Uterus (tissue), 4 donors: ENCODE data around the gene RMND1. TPM values are rescaled to one million over a fixed set of nuclear protein-coding genes. Genes with fewer than 3 reads are reported as not detected.

Experiments
- DNase-seq, 2 donors: peaks; one replicate each; pipeline ENCODE4 v3.0.0-alpha.2; 2019 to 2020
- H3K27ac ChIP-seq, 2 donors: fragments of 200-600 bp; sonication (generic); 1 replicate in 1 of 2; 2 replicates in 1 of 2; pipeline ENCODE4 v1.5.1; 2016 to 2018
- H3K27me3 ChIP-seq, 2 donors: fragments of 200-600 bp; sonication (generic); one replicate each; pipeline ENCODE4 v1.5.1; 2018 to 2019; ENCODE audit warnings: control low read depth in 1 of 2
- H3K36me3 ChIP-seq, 2 donors: fragments of 200-600 bp; sonication (generic); one replicate each; pipeline ENCODE4 v1.5.1; 2019; ENCODE audit warnings: control low read depth in 1 of 2
- H3K4me1 ChIP-seq, 2 donors: fragments of 200-600 bp; sonication (generic); one replicate each; pipeline ENCODE4 v1.5.1; 2018 to 2019; ENCODE audit warnings: control low read depth in 1 of 2
- H3K4me3 ChIP-seq, 2 donors: fragments of 200-600 bp; sonication (generic); 1 replicate in 1 of 2; 2 replicates in 1 of 2; pipeline ENCODE4 v1.5.1; 2018 to 2019; ENCODE audit warnings: mild to moderate bottlenecking in 1 of 2
- H3K9me3 ChIP-seq, 2 donors: fragments of 200-600 bp; sonication (generic); one replicate each; pipeline ENCODE4 v1.5.1; 2019; ENCODE audit warnings: control low read depth in 1 of 2
- POLR2A ChIP-seq, 2 donors: fragments of 450-650 bp; IDR thresholded peaks; one replicate each; pipeline ENCODE4 v1.6.1; 2016; ENCODE audit warnings: antibody characterized with exemption in 2 of 2, mild to moderate bottlenecking in 1 of 2, moderate library complexity in 1 of 2
- intact Hi-C: fragments of 100-400 bp; cut with DNase I; formaldehyde crosslinking; loops from one replicate; pipeline ENCODE4 v1.15.1; 2023; ENCODE audit warnings: low total_unique reads
- total RNA-seq, 4 donors: library from RNA; depleted of rRNA in 3 of 4; stranded (reverse); fragments of >200 nt in 3 of 4; gene quantifications; one replicate each; pipeline versions ENCODE4 v1.1.0 to v1.2.4, GENCODE V29; 2014 to 2023
- TF ChIP-seq, protein P1 (sequence below), 4 experiments: fragments of 200-600 bp in 2 of 4; fragments of 450-650 bp in 2 of 4; sonication (generic) in 2 of 4; IDR thresholded peaks; one replicate each; pipeline ENCODE4 v1.5.1; 2016 to 2019; ENCODE audit warnings: antibody characterized with exemption in 4 of 4, mild to moderate bottlenecking in 2 of 4, moderate library complexity in 1 of 4
- donor health status: DM: yes; HTN: yes; CAD: no.

Gene RMND1
- total RNA-seq, 4 donors from 2014 or later = 4.1 to 48.8 (median 21.1) TPM

DNA sequence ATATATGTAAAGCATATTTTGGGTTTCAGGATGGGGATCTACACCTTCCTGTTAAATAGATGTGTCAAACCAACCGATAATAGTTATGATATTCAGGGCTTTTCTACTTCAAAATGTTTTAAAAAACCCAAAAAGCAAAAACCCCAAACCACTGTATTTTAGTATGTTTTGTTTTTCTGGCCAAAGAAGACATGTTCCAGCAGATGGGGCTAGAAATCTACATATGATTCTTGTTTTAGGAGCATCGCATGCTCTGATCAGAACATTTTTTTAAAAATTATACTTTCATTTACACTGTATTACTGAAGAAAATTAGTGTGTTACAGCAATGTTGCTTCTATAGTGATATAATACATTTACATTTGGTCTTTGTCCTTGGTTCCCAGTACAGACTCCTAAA, 11.0 kb downstream of the RMND1 start:
- intact Hi-C loops = no loop called here
- no peak for TF ChIP-seq POLR2A (IDR thresholded peaks at IDR 0.05)
- TF ChIP-seq, protein P1, sequence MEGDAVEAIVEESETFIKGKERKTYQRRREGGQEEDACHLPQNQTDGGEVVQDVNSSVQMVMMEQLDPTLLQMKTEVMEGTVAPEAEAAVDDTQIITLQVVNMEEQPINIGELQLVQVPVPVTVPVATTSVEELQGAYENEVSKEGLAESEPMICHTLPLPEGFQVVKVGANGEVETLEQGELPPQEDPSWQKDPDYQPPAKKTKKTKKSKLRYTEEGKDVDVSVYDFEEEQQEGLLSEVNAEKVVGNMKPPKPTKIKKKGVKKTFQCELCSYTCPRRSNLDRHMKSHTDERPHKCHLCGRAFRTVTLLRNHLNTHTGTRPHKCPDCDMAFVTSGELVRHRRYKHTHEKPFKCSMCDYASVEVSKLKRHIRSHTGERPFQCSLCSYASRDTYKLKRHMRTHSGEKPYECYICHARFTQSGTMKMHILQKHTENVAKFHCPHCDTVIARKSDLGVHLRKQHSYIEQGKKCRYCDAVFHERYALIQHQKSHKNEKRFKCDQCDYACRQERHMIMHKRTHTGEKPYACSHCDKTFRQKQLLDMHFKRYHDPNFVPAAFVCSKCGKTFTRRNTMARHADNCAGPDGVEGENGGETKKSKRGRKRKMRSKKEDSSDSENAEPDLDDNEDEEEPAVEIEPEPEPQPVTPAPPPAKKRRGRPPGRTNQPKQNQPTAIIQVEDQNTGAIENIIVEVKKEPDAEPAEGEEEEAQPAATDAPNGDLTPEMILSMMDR (IDR thresholded peaks at IDR 0.05) = peak; percentile 49 to 72 (median 52)
- Histone ChIP-seq H3K36me3 (no peaks in the 10 kb centered on the region), H3K4me1 (peaks cover 4 to 7% of the 10 kb centered on the region in 2 donors), H3K27me3 (no peaks in the 10 kb centered on the region), H3K4me3 (no peak overlapping the region), H3K27ac (peak overlapping the region; percentile 31 to 63), H3K9me3 (no peaks in the 10 kb centered on the region)
- no peak for DNase-seq

DNA sequence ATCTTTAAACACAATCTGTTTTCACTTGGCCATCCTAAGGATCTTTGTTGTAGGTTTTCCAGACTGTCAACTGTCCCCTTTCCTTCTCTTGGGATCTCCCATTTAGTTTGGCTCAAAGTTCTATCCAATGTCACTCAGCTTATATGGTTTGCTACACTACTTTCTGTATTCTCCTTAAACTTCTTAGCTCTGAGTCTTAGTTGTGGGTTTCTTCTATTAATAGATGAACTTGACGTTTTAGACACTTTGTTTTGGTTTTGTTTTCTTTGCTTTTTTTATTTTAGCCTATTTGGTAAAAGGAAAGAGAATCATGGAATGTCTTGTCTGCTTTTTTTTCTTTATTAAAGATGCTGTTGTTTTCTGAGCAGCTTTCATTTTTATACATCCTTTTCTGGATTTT, 11.4 kb downstream of the RMND1 start:
- intact Hi-C loops = no loop called here
- no peaks in the 10 kb centered on the region for H3K36me3 ChIP-seq
- no peaks in the 10 kb centered on the region for H3K27me3 ChIP-seq
- no peak for DNase-seq
- H3K9me3 ChIP-seq = no peaks in the 10 kb centered on the region
- TF ChIP-seq, protein P1 (IDR thresholded peaks at IDR 0.05) = no peak
- H3K4me1 ChIP-seq = peaks cover 0 to 3% of the 10 kb centered on the region in 2 donors
- H3K27ac ChIP-seq = peak overlapping the region; percentile 31 to 63
- no peak overlapping the region for H3K4me3 ChIP-seq

DNA sequence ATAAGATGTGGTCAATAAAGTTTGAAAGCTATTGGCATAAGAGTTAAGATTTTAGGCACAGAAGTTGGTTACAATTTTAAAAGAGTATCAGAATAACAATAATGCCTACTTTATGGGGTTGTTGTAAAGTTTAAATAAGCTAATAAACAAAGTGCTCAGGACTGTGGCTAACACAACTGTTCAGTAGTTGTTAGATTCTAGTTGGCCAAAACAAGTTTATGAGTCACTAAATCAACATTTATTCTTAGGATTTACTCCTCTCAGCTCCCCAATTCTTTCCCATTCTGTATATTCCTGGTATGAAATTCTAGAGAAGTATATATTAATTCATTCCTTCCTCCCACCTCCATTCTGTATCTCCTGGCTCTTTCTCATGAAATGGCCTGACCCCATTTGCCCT, 14.5 kb downstream of the RMND1 start:
- Histone ChIP-seq H3K27ac (peak overlapping the region in 1 of 2 donors; percentile 6), H3K36me3 (no peaks in the 10 kb centered on the region), H3K9me3 (no peaks in the 10 kb centered on the region), H3K4me3 (no peak overlapping the region), H3K27me3 (no peaks in the 10 kb centered on the region), H3K4me1 (no peaks in the 10 kb centered on the region)
- intact Hi-C loops = no loop called here
- TF ChIP-seq, protein P1 (IDR thresholded peaks at IDR 0.05) = no peak
- no peak for TF ChIP-seq POLR2A (IDR thresholded peaks at IDR 0.05)
- DNase-seq = no peak

DNA sequence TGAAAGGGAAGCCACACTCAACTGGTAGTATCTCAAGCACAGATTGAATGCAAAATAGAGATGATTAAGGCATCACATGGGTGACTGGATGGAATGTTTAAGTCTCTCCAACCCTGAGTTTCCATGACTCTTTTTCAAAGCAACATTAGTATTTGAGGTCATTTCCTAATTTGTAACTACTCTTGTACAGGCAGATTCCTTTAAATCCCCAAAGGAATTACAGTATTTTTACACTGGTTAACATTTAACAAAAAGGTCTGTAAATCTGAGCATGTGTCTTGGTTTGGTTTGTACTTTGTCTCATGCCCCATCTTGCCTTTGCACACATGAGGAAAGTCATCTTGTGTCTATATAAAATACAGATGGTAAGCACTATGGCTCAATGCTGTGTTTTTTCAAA, 15.1 kb downstream of the RMND1 start:
- H3K27ac ChIP-seq = peak overlapping the region in 1 of 2 donors; percentile 27
- H3K4me1 ChIP-seq = no peaks in the 10 kb centered on the region
- intact Hi-C loops = no loop called here
- H3K36me3 ChIP-seq = no peaks in the 10 kb centered on the region
- no peaks in the 10 kb centered on the region for H3K9me3 ChIP-seq
- no peak overlapping the region for H3K4me3 ChIP-seq
- H3K27me3 ChIP-seq = no peaks in the 10 kb centered on the region
- no peak for DNase-seq
- TF ChIP-seq, protein P1 (IDR thresholded peaks at IDR 0.05) = no peak
- TF ChIP-seq POLR2A (IDR thresholded peaks at IDR 0.05) = no peak

DNA sequence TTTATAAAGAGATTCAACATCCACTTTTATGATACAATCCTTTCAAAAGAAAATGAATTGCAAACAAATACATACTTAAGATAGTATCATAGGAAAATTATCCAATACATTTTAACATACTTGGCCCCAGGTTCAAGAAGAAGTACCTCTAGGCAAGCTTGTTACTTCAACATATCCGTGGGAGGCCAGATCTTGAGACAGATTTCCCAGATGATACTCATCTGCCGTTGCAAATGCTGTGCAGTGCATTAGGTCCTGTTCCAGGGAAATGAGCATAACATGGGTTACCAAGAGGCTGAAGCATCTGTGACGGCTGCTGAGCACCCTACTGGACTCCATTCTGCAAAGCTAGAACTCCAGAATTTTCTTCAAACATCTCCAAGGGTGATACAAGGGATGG, 15.6 kb downstream of the RMND1 start:
- intact Hi-C loops = no loop called here
- peak overlapping the region in 1 of 2 donors; percentile 27 for H3K27ac ChIP-seq
- H3K27me3 ChIP-seq = no peaks in the 10 kb centered on the region

DNA sequence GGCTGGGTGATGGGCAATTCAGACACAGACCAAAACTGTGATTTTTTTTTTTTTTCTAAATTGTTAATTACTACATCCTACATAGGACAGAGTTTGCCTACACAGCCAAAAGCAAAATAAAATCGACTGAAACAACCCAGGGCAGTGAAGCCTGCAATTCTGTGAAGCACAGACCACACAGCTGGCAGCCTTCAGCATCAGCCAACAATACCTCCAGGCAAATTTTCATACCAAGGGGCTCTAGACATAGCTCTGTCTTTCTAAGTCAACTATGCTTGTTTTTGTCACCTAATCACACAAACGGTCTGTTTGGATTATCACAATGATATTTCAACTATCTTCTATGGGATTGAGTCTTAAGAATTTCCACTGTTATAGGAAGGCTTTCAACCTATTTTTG, 17.6 kb downstream of the RMND1 start:
- H3K4me3 ChIP-seq = no peak overlapping the region
- H3K36me3 ChIP-seq = no peaks in the 10 kb centered on the region
- no peak overlapping the region for H3K27ac ChIP-seq
- DNase-seq = no peak
- TF ChIP-seq, protein P1 (IDR thresholded peaks at IDR 0.05) = no peak
- TF ChIP-seq POLR2A (IDR thresholded peaks at IDR 0.05) = no peak
- no peaks in the 10 kb centered on the region for H3K4me1 ChIP-seq
- intact Hi-C loops = no loop called here
- no peaks in the 10 kb centered on the region for H3K9me3 ChIP-seq
- H3K27me3 ChIP-seq = no peaks in the 10 kb centered on the region

More for the DNA sequence above, 15.6 kb downstream of the RMND1 start:
- TF ChIP-seq POLR2A (IDR thresholded peaks at IDR 0.05) = no peak
- Histone ChIP-seq H3K36me3 (no peaks in the 10 kb centered on the region), H3K4me3 (no peak overlapping the region), H3K4me1 (no peaks in the 10 kb centered on the region), H3K9me3 (no peaks in the 10 kb centered on the region)
- no peak for DNase-seq
